NOMO-1 treated with DMSO at 0.1 percent for 48 hours (cell line): ENCODE measurements around the gene ACBD6.

Source experiments
- DNase-seq: peaks from one replicate; lab custom pipeline; 2025; ENCODE audit not compliant: unreplicated experiment; lab: John Stamatoyannopoulos, UW

The ACBD6 gene

DNA sequence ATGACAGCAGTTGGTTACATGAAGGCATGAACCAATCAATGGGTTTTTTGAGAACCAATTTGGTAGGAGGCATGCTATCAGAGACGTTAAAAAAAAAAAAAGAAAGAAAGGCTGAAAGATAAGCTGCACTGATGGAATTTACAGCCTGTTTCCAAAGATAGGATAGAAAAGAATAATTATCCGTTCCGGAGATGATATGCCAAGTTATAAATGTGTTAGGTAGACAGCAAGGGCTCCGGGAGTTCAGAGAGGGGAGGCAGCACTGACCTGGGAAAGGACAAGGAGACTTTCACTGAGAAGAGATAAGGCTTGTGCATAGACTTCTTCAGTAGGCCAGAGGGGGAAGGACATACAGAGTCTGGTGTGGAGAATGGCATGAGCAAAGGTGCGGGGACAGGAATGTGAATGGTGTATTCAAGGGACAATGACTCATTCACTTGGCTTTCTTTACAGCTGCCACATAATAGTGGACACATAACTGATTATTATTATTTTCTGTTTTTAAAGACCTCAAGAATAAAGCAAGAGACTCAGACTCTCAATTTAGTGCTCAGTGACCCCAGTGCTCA is 24.8 kb upstream of the ACBD6 start:
- DNase-seq, result no peak

DNA sequence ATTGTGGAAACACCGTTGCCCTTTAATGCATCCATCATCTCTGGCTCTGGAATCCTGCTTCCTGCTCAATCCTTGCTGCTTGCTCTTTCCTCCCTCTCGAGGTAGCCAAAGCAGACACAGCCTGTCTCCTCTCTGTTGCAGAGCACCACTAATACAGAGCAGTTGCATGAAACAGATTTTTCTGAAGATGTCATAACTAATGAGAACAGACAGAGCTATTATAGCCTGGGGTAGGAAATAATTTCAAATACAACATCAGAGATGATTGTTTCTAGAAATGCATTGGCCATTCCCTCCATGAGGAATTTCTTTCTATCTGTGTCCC is 23.3 kb upstream of the ACBD6 start:
- DNase-seq, result no peak

DNA sequence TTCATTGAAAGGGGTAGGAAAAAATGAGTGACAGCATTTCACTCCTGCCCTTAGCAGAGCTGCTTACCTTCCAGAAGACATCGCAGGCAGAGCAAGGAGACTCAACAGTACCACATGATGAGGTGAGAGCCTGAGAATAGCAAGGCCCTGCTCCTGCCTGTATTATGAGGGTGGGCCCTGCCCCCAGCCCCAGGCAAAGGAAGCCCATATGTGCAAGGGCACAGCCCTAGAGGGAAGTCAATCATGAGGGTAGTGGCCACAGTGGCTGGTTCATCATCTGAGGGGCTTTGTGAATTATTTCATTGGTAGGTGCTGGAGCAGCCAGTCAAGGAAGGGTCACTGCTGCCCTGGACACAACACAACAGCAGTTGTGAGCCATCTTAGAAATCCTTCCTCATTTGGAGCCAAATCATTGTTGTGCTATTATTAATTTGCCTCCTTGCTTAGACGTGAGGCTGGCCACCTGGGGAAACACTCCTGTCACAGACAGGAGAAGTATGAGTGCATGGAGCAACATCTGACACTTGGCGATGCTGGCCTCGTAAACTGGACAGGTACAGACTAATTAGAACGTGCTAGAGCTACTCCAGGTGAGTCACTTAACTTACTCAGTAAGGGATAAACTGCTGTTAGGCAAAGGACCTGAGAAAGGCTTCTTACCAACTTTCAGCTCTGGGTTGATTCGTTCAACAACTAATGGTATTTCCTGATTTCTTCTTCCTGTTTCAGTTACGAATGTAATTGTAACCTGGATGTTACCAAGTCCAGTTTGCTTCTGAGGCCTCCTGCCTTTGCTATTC is 22.7 kb upstream of the ACBD6 start:
- DNase-seq, result peak; percentile 71

DNA sequence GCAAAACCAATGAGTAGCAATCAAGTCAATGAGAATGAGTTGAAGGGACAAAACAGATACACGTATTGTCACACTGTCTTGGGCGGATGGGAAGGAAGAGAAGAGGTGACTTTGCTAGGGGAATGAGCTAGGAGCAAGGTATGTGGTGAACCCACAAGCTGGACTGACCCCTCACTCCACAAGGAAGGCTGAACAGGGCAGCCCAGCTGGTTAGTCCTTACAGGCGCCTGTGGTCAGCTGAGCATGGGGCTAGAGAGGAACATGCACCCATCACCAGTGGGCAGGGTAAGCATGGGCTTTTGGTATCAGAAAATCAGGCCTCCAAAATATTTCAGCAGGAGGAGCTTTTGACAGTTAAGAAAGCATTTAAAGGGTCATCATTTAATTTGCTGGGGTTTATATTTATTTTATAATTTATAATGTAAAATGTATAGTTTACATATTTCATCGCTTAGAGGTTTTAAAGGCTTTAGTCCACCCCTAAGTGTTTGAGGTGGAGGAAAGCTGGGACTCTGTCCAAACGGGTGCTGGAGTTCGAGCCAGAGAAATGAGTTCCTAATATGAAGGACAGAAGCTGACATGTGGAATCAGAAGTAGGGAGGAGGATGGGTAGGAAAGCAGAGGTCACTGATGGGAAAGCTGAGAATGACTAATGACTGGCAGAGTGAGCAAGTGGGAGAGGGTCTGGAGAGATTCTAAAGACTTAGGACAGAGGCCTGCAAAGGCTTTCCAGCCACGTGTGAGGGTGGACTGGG is 22.0 kb upstream of the ACBD6 start:
- DNase-seq, result no peak

DNA sequence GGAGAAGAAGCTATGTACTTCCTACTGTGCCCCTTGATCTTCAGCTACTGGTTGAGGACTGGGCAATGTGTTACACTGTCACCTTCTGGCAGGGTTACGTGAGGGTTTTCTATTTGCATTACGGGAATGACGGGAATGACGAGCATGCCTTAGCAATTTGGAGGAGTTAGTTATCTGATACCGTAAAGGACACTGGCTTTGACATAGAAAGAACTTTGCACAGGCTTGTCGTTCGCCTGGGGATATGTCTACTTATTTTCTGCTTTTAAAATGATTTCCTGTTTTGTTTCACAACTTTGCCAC is 19.8 kb upstream of the ACBD6 start:
- DNase-seq, result no peak

DNA sequence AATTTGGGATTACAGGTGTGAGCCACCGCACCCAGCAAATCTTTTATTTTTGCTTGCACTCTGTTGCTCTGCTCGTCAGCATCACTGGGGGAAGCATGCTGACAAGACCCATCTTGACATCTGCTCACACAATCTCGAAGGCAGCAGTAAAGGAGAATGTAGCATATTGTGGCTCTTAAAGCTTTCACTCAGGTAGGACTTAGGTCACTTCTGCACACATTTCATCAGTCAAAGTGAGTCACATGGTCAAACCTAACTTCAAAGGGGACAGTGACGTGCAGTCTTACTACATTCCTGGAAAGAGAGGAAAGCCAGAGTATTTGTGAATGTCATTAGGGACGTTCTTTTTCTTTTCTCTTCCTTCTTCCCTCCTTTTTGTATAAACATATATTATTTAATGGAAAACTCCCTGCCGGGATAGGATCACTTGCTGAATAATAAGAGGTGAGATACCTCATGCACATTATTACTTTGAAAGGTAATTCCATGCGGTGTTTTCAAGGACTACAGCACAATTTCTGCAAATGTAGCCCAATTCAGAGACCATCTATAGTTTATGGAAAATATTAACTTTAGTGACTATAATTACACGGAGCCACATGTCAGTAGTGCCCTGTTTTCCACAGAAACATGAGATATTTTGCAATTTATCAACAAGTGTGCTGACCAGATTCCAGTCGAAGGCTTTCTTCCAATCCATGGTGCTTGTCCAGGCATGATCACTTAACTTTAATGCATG is 19.3 kb upstream of the ACBD6 start:
- DNase-seq, result no peak

DNA sequence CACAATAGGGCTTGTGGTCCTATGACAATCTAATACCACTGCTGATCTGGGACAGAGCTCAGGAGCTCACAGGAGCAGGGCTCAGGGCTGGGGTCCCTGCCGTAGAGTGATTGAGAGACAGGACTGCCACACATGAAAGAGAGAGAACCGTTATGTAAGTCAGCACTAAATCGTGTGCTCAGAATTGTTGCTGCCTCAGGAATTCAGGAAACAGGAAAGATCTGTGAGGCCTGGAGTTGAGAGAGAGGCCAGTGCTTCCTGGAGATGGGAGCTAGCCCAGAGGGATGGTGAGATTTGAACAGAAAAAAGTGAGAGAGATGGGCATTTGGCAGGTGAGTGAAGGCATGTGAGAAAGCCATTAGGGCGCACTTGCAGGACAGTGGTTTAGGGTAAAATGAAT is 17.5 kb upstream of the ACBD6 start:
- DNase-seq, result no peak

DNA sequence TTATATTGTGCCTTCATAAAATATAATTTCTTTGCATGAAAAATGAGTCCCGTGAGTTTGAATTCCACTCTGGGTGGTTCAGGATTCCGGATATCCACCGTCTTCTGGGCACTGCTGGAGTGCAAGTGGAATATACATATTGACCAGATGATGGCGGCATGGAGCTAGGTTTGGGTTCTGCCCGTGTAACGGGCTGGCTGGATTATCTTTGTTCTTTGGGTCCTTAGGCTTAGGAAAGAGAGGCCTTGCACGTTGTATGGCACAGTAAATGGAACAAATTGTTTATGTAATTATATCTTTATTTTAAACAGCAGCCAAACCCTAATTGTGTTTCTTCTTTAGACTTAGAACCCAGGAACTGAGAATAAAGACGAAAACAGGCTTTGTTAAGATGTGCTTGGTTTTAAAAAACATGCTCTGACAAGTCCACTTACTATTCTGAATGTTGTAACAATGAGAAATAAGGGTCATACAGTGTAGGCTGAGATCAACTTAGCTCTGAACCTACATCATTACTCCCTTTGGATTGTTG is 13.5 kb upstream of the ACBD6 start:
- peak; percentile 63 for DNase-seq

DNA sequence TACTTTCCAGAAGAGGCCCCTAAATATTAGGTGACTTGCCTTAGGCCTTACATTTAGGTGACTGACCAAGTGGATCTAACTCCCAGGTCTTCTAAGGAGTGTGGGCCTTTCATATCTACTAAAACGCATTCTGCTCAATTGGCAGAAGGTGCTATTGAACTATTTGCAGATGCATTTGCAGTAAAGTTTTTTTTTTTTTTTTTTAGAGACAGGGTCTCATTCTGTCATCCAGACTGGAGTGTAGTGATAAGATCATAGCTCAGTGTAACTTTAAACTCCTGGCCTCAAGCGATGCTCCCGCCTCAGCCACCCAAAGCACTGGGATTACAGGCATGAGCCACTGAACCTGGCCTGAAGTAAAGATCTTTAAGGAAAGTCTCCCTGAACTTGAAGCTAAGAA is 13.0 kb upstream of the ACBD6 start:
- DNase-seq, result no peak

DNA sequence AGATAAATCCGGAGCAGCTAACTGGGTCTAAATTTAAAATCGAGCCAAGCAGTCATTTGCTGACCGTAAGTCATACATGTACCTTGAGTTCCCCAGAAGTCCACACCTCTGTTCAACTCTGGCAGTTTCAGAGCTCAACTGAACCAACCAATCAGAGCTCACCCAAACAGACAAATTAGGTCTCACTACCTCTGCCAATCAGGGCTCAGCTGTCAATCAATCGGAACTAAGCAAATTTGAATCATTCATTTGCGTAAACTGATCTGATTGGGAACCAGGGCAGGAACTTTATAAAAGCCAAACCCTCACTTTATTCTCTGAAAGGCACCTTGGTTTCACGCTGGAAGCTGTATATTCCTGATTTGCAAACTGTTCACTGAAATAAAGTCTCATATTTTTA is 11.2 kb upstream of the ACBD6 start:
- DNase-seq, result no peak

DNA sequence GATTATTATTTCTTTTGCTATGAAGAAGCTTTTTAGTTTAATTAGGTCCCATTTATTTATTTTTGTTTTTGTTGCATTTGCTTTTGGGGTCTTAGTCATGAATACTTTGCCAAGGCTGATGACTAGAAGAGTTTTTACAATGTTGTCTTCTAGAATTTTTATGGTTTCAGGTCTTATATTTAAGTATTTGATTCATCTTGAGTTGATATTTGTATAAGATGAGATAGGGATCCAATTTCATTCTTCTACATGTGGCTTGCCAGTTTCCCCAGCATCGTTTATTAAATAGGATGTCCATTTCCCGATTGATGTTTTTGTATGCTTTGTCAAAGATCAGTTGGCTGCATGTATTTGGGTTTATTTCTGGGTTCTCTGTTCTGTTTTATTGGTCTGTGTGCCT is 8.5 kb upstream of the ACBD6 start:
- DNase-seq, result no peak

DNA sequence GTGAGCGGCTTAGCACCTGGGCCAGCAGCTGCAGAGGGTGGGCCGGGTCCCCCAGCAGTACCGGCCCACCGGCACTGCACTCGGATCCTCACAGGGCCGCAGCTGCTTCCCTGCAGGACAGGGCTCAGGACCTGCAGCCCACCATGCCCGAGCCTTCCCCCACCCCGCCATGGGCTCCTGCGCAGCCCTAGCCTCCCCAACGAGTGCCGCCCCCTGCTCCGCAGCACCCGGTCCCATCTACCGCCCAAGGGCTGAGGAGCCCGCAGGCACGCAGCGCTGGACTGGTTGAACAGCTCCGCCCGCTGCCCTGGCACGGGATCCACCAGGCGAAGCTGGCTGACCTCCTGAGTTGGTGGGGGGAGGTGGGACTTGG is 6.3 kb upstream of the ACBD6 start:
- DNase-seq, result no peak

DNA sequence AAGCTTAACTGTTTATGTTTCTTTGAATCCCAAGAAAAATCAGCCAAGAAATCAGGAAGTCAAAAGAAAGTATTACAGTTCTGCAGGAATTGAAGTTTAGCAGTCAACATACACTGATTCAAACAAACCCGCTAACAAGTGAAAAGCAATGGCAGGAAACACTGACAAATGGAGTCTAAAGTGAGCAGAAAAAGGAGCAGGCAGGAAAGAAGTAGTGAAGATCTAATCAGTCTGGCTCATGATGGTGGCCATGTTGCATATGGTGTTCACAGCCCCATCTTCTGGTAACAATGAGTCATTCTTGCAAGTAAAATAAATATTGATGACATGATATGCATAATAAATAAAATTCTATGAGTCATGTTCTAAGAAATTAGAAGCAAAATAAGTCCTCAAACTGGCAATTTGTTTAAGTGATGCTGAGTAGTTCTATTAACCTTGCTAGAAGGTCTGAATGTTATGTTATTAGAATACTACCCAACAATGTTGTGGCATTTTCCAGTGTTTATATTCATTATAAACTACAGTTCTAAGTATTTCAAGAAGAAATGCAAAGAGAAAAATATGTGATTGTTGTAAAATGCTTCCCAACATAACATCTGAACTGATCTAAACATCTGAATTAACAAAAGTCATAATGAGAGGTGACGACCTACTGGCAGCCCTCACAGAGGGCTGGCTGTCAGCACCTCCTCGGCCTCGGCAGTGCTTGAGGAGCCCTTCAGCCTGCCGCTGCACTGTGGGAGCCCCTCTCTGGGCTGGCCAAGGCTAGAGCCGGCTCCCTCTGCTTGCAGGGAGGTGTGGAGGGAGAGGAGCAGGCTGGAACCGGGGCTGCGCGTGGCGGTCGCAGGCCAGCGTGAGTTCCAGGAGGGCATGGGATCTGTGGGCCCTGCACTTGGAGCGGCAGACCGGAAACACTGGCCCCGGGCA is 5.7 kb upstream of the ACBD6 start:
- no peak for DNase-seq

DNA sequence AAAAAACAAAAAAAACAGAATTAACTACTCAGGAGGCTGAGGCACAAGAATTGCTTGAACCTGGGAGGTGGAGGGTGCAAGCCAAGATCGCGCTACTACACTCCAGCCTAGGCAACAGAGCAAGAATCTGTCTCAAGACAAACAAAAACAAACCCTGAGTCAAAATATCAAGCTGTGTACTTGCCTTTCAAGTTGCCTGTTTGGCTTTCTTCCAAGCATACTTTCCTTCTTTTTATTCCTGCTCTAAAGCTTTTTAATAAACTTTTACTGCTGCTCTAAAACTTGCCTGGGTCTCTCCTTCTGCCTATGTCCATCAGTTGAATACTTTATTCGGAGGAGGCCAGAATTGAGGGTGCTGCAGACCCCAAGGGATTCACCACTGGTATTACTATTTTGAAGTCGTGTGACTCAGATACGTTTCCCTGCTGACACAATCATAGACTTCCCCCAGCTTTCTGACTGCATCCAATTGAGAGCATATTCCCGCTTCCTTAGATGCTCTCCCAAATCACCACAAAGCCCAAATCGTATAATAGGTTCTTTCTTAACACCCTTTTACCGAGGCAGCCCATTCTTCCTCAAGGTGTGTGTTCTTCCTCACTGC is 3.5 kb upstream of the ACBD6 start:
- DNase-seq, result no peak

DNA sequence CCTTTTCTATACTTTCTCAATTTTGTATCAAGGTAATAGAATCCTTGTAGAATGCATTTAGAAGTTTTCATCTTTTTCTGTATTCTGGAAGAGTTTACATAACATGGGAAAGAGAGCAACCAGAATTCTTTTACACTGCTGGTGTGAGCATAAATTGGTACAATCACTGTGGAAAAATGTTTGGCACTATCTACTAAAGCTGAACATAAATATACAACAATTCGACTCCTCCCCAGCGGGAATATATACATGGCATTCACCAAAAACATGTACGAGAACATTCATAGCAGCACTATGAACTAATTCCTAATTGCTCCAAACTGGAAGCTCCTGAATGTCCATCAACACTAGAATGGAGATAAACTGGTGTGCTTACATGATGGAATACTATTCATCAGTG is 1.8 kb upstream of the ACBD6 start:
- no peak for DNase-seq

DNA sequence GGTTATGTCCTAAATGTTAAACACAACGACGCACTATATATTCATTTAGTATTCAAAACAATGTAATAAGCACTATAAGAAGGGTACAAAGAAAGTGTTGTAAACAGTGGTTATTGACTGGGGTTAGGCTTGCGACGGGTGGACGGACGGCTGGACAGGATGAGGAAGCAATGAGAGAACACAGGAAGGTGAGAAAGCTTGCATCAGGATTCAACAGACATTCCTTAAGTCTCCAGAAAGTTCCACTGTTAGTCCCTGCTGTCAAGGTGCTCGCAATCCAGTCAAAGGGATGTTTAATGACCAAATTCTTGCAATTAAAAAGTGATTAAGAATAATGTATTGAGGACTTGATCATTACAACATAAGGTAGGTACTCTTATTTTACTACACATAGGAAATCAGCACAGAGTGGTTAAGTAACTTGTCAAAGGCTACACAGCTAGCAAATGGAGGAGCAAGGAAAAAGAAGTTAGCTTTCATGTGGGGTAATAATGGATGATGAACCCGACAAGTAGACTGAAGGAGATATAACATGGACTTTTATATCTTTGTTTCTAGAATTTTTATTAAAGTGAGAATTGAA is 994 bp upstream of the ACBD6 start:
- peak; percentile 67 for DNase-seq

DNA sequence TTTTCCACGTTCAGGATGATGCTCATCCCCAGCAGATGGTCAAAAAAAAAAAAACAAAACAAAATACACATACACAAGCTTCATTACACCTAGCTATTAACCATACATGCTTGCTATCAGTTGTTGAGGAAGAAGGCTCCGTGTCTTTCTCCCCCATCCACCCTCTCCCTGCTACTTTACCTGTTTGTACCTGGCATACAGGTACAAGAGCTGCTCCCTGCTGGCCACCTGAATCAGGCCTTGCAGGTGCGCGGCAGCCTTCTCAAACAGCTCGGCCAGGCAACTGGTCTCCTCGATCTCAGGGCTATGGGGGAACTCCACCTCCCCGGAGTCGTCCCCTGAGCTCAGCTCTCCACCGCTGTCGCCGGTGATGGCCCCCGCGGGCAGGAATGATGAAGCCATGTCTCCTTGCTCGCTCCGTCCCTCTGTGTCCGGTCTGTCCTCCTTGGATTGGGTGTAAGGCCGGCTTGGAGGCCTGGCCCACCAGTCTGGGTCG is 464 bp downstream of the ACBD6 start:
- DNase-seq, result no peak

DNA sequence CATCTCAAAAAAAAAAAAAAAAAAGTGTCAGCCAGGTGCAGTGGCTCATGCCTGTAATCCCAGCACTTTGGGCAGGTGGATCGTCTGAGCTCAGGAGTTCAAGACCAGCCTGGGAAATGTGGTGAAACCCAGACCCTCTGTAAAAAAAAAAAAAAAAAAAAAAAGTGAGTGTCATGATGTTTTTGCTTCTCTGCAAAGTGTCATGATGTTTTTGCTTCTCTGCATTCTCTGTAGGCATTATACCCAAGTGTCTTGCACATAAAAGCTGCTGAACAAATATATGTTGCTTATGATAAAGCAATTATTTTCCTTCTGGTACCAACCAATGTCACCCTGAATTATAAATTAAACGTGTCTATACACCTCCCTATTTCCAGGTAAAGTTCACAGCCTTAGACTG is 1.7 kb downstream of the ACBD6 start:
- DNase-seq, result no peak

DNA sequence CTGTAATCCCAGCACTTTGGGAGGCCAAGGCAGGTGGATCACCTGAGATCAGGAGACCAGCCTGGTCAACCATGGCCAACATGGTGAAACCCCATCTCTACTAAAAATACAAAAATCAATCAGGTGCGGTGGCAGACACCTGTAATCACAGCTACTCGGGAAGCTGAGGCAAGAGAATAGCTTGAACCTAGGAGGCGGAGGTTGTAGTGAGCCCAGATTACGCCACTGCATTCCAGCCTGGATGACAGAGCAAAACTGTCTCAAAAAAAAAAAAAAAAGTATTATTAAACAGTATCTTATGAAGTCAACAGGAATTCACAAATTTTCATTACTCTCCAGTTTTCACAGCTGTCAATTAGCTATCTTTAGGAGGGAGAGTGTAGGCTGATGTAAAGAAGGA is 3.8 kb downstream of the ACBD6 start:
- no peak for DNase-seq

DNA sequence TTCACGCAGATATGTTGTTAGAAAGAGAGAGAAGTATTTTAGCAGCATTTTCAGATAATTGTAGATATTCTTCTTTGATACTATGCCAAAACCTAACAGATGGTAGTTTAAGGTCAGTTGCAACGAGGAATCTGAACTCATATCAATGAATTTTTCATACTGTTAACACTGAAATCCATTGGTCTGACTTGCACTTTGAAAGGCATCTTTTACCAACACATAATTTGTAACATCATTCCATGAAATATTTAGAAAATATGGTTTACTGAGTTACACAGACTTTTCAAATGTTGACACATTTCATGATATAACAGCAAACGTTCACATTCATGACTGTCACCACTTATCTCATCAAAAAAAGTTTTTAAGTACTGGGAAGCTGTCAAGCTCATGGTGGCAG is 4.6 kb downstream of the ACBD6 start:
- DNase-seq, result no peak
